ENCODE data around the gene MPG. TPM values are rescaled to one million over a fixed set of nuclear protein-coding genes. Genes with fewer than 3 reads are reported as not detected.
A peak's percentile ranks its signal among the peaks of the same experiment; 100 is the strongest.

MPG gene
- total RNA-seq, 3 donors from 2014 or later, result 25.0 to 30.3 (median 29.9) TPM

DNA sequence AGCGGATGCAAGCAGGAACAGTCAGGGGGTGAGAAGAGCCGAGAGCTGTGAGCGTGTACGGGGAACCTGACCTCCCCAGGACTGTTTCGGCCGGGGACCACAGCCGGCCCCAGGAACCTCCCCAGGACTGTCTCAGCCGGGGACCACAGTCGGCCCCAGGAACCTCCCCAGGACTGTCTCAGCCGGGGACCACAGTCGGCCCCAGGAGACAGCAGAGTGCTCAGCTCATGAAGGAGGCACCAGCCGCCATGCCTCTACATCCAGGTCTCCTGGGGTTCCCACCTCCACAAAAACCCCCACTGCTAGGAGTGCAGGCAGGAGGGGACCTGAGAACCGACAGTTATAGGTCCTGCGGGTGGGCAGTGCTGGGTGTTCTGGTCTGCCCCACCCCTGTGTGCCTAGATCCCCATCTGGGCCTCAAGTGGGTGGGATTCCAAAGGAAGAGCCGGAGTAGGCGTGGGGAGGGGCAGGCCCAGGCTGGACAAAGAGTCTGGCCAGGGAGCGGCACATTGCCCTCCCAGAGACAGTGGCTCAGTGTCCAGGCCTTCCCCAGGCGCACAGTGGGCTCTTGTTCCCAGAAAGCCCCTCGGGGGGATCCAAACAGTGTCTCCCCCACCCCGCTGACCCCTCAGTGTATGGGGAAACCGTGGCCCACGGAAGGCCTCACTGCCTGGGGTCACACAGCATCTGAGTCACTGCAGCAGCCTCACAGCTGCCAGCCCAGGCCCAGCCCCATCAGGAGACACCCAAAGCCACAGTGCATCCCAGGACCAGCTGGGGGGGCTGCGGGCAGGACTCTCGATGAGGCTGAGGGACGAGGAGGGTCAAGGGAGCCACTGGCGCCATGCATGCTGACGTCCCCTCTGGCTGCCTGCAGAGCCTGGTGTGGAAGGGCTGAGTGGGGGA is 9.9 kb upstream of the MPG start:
- Histone ChIP-seq H3K9me3 (no peaks in the 10 kb centered on the region), H3K4me1 (ENCODE audit: low read depth) (peaks cover 24% of the 10 kb centered on the region), H3K4me3 (no peak overlapping the region)

DNA sequence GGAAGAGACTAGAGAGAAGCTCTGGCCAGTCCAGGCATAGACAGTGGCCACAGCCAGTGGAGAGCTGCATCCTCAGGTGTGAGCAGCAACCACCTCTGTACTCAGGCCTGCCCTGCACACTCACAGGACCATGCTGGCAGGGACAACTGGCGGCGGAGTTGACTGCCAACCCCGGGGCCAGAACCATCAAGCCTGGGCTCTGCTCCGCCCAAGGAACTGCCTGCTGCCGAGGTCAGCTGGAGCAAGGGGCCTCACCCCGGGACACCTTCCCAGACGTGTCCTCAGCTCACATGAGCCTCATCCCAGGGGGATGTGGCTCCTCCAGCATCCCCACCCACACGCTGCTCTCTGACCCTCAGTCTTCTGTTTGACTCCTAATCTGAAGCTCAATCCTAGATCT is 8.8 kb upstream of the MPG start:
- H3K4me1 ChIP-seq (ENCODE audit: low read depth), result peaks cover 28% of the 10 kb centered on the region
- no peak for ATAC-seq

More for the DNA sequence above, 9.9 kb upstream of the MPG start:
- no peak for ATAC-seq
- intact Hi-C loops (cut with DNase I, micrococcal nuclease), result no loop called here
- TF ChIP-seq, protein P1, sequence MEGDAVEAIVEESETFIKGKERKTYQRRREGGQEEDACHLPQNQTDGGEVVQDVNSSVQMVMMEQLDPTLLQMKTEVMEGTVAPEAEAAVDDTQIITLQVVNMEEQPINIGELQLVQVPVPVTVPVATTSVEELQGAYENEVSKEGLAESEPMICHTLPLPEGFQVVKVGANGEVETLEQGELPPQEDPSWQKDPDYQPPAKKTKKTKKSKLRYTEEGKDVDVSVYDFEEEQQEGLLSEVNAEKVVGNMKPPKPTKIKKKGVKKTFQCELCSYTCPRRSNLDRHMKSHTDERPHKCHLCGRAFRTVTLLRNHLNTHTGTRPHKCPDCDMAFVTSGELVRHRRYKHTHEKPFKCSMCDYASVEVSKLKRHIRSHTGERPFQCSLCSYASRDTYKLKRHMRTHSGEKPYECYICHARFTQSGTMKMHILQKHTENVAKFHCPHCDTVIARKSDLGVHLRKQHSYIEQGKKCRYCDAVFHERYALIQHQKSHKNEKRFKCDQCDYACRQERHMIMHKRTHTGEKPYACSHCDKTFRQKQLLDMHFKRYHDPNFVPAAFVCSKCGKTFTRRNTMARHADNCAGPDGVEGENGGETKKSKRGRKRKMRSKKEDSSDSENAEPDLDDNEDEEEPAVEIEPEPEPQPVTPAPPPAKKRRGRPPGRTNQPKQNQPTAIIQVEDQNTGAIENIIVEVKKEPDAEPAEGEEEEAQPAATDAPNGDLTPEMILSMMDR (IDR thresholded peaks at IDR 0.05), result no peak
- DNase-seq, result peak in 1 of 3 donors; percentile 29
- H3K36me3 ChIP-seq (ENCODE audit: low read depth), result no peaks in the 10 kb centered on the region

DNA sequence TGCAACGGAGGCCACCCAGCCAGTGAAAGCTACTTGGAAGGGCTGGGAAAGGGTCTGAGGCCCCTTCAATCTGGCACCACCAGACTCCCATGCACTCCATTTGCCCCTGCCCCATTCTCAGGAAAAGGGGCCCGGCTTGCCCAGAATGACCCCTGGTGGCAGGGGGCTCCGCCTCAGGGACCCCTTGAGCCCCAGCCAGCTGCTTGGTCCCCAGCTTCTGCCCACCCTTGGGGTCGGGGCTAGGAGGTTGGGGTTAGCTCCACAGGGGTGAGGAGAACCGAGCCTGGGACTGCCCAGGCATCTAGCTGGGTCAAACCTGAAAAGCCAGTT is 6.8 kb upstream of the MPG start:
- H3K4me3 ChIP-seq, result no peak overlapping the region
- peaks cover 26% of the 10 kb centered on the region for H3K4me1 ChIP-seq (ENCODE audit: low read depth)
- intact Hi-C loops (cut with DNase I, micrococcal nuclease), result no loop called here
- H3K36me3 ChIP-seq (ENCODE audit: low read depth), result no peaks in the 10 kb centered on the region
- TF ChIP-seq, protein P1 (IDR thresholded peaks at IDR 0.05), result no peak
- ATAC-seq, result no peak
- H3K9me3 ChIP-seq, result no peaks in the 10 kb centered on the region
- DNase-seq, result no peak

More for the DNA sequence above, 8.8 kb upstream of the MPG start:
- H3K36me3 ChIP-seq (ENCODE audit: low read depth), result no peaks in the 10 kb centered on the region
- no peaks in the 10 kb centered on the region for H3K9me3 ChIP-seq
- intact Hi-C loops (cut with DNase I, micrococcal nuclease), result no loop called here
- TF ChIP-seq, protein P1 (IDR thresholded peaks at IDR 0.05), result no peak
- DNase-seq, result peak in 1 of 3 donors; percentile 25
- H3K4me3 ChIP-seq, result no peak overlapping the region

DNA sequence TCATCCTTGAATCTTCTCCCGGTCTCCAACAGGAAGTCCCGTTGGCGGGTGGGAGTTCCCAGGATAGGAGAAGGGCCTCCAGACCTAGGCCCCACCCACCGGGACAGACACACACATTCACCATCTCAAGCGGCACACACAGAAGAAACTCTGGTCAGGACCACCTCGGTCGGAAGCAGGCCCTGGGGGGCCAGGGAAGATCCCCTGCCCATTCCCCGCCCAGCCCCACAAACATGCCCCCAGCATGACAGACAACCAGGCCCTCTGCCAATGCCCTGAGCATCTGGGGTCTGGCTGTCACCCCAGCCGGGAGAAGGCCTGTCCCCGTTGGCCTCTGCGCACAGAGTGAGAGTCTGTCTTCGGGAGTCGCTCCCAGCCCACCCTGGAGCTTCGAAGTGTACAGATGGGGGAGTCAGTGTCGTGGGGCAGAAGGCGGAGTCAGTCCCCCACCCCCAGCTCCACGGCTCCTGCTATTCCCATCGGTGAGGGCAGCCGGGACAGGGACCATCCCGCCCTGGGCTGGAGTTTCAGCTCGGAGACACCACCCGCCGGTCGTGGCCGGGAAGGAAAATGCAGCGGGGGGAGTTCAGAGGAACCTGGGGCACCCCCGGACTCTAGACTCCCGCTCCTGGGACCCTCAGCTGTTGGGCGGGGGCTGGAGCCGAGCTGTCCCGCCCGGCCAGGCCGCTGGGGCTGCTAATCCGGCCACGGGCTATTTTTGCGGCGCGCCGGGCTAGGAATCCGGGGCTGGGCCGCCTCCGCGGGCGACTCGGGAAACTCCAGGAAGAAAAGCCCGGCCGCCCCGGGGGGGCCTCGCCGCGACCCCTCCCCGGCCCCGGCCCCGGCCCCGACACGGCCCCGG is 6.3 kb upstream of the MPG start:
- H3K4me1 ChIP-seq (ENCODE audit: low read depth), result peaks cover 32% of the 10 kb centered on the region
- peak; percentile 63 for ATAC-seq

More for the DNA sequence above, 6.3 kb upstream of the MPG start:
- H3K36me3 ChIP-seq (ENCODE audit: low read depth), result no peaks in the 10 kb centered on the region
- intact Hi-C loops (cut with DNase I, micrococcal nuclease), result no loop called here
- TF ChIP-seq, protein P1 (IDR thresholded peaks at IDR 0.05), result no peak
- H3K9me3 ChIP-seq, result no peaks in the 10 kb centered on the region
- H3K4me3 ChIP-seq, result peak overlapping the region; percentile 33
- peak; percentile 75 to 83 (median 81) for DNase-seq
